ENCODE data around the gene CARD10.

The CARD10 gene

GRCh38 chr22:37518509-37519267 is 527 bp downstream of the CARD10 start:
- Histone ChIP-seq H3K27me3 (ENCODE audit: control insufficient read depth, insufficient read depth, low read length) (peaks cover 21% of the 10 kb centered on the region), H3K4me3 (ENCODE audit: low read depth, low read length) (peak overlapping the region; percentile 73), H3K36me3 (ENCODE audit: control insufficient read depth, insufficient read depth, low read length) (no peaks in the 10 kb centered on the region), H3K9ac (ENCODE audit: low read depth, low read length) (no peak overlapping the region), H3K9me3 (ENCODE audit: control insufficient read depth, insufficient read depth, low read length) (no peaks in the 10 kb centered on the region), H3K4me1 (ENCODE audit: control insufficient read depth, insufficient read depth, low read length) (peaks cover 5% of the 10 kb centered on the region)

GRCh38 chr22:37517826-37518450 is 1.3 kb downstream of the CARD10 start:
- H3K27me3 ChIP-seq (ENCODE audit: control insufficient read depth, insufficient read depth, low read length), result peaks cover 21% of the 10 kb centered on the region
- H3K4me1 ChIP-seq (ENCODE audit: control insufficient read depth, insufficient read depth, low read length), result peaks cover 5% of the 10 kb centered on the region
- no peak overlapping the region for H3K9ac ChIP-seq (ENCODE audit: low read depth, low read length)
- H3K4me3 ChIP-seq (ENCODE audit: low read depth, low read length), result no peak overlapping the region
- H3K36me3 ChIP-seq (ENCODE audit: control insufficient read depth, insufficient read depth, low read length), result no peaks in the 10 kb centered on the region
- no peaks in the 10 kb centered on the region for H3K9me3 ChIP-seq (ENCODE audit: control insufficient read depth, insufficient read depth, low read length)

- no peak overlapping the region for H3K9ac ChIP-seq (ENCODE audit: low read depth, low read length)
- no peaks in the 10 kb centered on the region for H3K36me3 ChIP-seq (ENCODE audit: control insufficient read depth, insufficient read depth, low read length)
- H3K4me3 ChIP-seq (ENCODE audit: low read depth, low read length), result no peak overlapping the region
- H3K27me3 ChIP-seq (ENCODE audit: control insufficient read depth, insufficient read depth, low read length), result peaks cover 18% of the 10 kb centered on the region
- no peaks in the 10 kb centered on the region for H3K9me3 ChIP-seq (ENCODE audit: control insufficient read depth, insufficient read depth, low read length)
- H3K4me1 ChIP-seq (ENCODE audit: control insufficient read depth, insufficient read depth, low read length), result peaks cover 5% of the 10 kb centered on the region
Measured at GRCh38 chr22:37516456-37516855, 2.8 kb downstream of the CARD10 start.

- no peak overlapping the region for H3K4me3 ChIP-seq (ENCODE audit: low read depth, low read length)
- peaks cover 18% of the 10 kb centered on the region for H3K27me3 ChIP-seq (ENCODE audit: control insufficient read depth, insufficient read depth, low read length)
- peaks cover 5% of the 10 kb centered on the region for H3K4me1 ChIP-seq (ENCODE audit: control insufficient read depth, insufficient read depth, low read length)
- no peak overlapping the region for H3K9ac ChIP-seq (ENCODE audit: low read depth, low read length)
- H3K36me3 ChIP-seq (ENCODE audit: control insufficient read depth, insufficient read depth, low read length), result no peaks in the 10 kb centered on the region
- no peaks in the 10 kb centered on the region for H3K9me3 ChIP-seq (ENCODE audit: control insufficient read depth, insufficient read depth, low read length)
Measured at GRCh38 chr22:37515901-37516300, 3.3 kb downstream of the CARD10 start.

GRCh38 chr22:37514526-37515051 is 4.6 kb downstream of the CARD10 start:
- H3K36me3 ChIP-seq (ENCODE audit: control insufficient read depth, insufficient read depth, low read length), result no peaks in the 10 kb centered on the region
- H3K4me1 ChIP-seq (ENCODE audit: control insufficient read depth, insufficient read depth, low read length), result peaks cover 3% of the 10 kb centered on the region
- peaks cover 13% of the 10 kb centered on the region for H3K27me3 ChIP-seq (ENCODE audit: control insufficient read depth, insufficient read depth, low read length)
- H3K9me3 ChIP-seq (ENCODE audit: control insufficient read depth, insufficient read depth, low read length), result no peaks in the 10 kb centered on the region
- H3K4me3 ChIP-seq (ENCODE audit: low read depth, low read length), result no peak overlapping the region
- no peak overlapping the region for H3K9ac ChIP-seq (ENCODE audit: low read depth, low read length)

- no peaks in the 10 kb centered on the region for H3K9me3 ChIP-seq (ENCODE audit: control insufficient read depth, insufficient read depth, low read length)
- H3K4me3 ChIP-seq (ENCODE audit: low read depth, low read length), result no peak overlapping the region
- H3K36me3 ChIP-seq (ENCODE audit: control insufficient read depth, insufficient read depth, low read length), result peaks cover 4% of the 10 kb centered on the region
- no peak overlapping the region for H3K9ac ChIP-seq (ENCODE audit: low read depth, low read length)
- no peaks in the 10 kb centered on the region for H3K4me1 ChIP-seq (ENCODE audit: control insufficient read depth, insufficient read depth, low read length)
- no peaks in the 10 kb centered on the region for H3K27me3 ChIP-seq (ENCODE audit: control insufficient read depth, insufficient read depth, low read length)
Measured at GRCh38 chr22:37511395-37512104, 7.7 kb downstream of the CARD10 start.

GRCh38 chr22:37510091-37510490 is 9.1 kb downstream of the CARD10 start:
- Histone ChIP-seq H3K36me3 (ENCODE audit: control insufficient read depth, insufficient read depth, low read length) (peaks cover 4% of the 10 kb centered on the region), H3K9ac (ENCODE audit: low read depth, low read length) (no peak overlapping the region), H3K9me3 (ENCODE audit: control insufficient read depth, insufficient read depth, low read length) (no peaks in the 10 kb centered on the region)

GRCh38 chr22:37509059-37509860 is 10.0 kb downstream of the CARD10 start:
- no peaks in the 10 kb centered on the region for H3K9me3 ChIP-seq (ENCODE audit: control insufficient read depth, insufficient read depth, low read length)
- no peak overlapping the region for H3K4me3 ChIP-seq (ENCODE audit: low read depth, low read length)
- no peaks in the 10 kb centered on the region for H3K27me3 ChIP-seq (ENCODE audit: control insufficient read depth, insufficient read depth, low read length)
- H3K36me3 ChIP-seq (ENCODE audit: control insufficient read depth, insufficient read depth, low read length), result peaks cover 6% of the 10 kb centered on the region
- no peak overlapping the region for H3K9ac ChIP-seq (ENCODE audit: low read depth, low read length)
- no peaks in the 10 kb centered on the region for H3K4me1 ChIP-seq (ENCODE audit: control insufficient read depth, insufficient read depth, low read length)

More at GRCh38 chr22:37510091-37510490, 9.1 kb downstream of the CARD10 start:
- H3K27me3 ChIP-seq (ENCODE audit: control insufficient read depth, insufficient read depth, low read length), result no peaks in the 10 kb centered on the region
- H3K4me3 ChIP-seq (ENCODE audit: low read depth, low read length), result no peak overlapping the region
- H3K4me1 ChIP-seq (ENCODE audit: control insufficient read depth, insufficient read depth, low read length), result no peaks in the 10 kb centered on the region

GRCh38 chr22:37508431-37508992 is 10.7 kb downstream of the CARD10 start:
- H3K4me1 ChIP-seq (ENCODE audit: control insufficient read depth, insufficient read depth, low read length), result no peaks in the 10 kb centered on the region
- no peaks in the 10 kb centered on the region for H3K9me3 ChIP-seq (ENCODE audit: control insufficient read depth, insufficient read depth, low read length)
- peaks cover 9% of the 10 kb centered on the region for H3K36me3 ChIP-seq (ENCODE audit: control insufficient read depth, insufficient read depth, low read length)
- no peak overlapping the region for H3K4me3 ChIP-seq (ENCODE audit: low read depth, low read length)
- H3K9ac ChIP-seq (ENCODE audit: low read depth, low read length), result no peak overlapping the region
- no peaks in the 10 kb centered on the region for H3K27me3 ChIP-seq (ENCODE audit: control insufficient read depth, insufficient read depth, low read length)

GRCh38 chr22:37507731-37508130 is 11.5 kb downstream of the CARD10 start:
- no peak overlapping the region for H3K9ac ChIP-seq (ENCODE audit: low read depth, low read length)
- no peaks in the 10 kb centered on the region for H3K9me3 ChIP-seq (ENCODE audit: control insufficient read depth, insufficient read depth, low read length)
- no peak overlapping the region for H3K4me3 ChIP-seq (ENCODE audit: low read depth, low read length)
- H3K27me3 ChIP-seq (ENCODE audit: control insufficient read depth, insufficient read depth, low read length), result no peaks in the 10 kb centered on the region
- no peaks in the 10 kb centered on the region for H3K4me1 ChIP-seq (ENCODE audit: control insufficient read depth, insufficient read depth, low read length)
- peaks cover 9% of the 10 kb centered on the region for H3K36me3 ChIP-seq (ENCODE audit: control insufficient read depth, insufficient read depth, low read length)

- Histone ChIP-seq H3K9ac (ENCODE audit: low read depth, low read length) (no peak overlapping the region), H3K9me3 (ENCODE audit: control insufficient read depth, insufficient read depth, low read length) (no peaks in the 10 kb centered on the region), H3K36me3 (ENCODE audit: control insufficient read depth, insufficient read depth, low read length) (peaks cover 9% of the 10 kb centered on the region), H3K4me1 (ENCODE audit: control insufficient read depth, insufficient read depth, low read length) (peaks cover 8% of the 10 kb centered on the region), H3K4me3 (ENCODE audit: low read depth, low read length) (no peak overlapping the region), H3K27me3 (ENCODE audit: control insufficient read depth, insufficient read depth, low read length) (no peaks in the 10 kb centered on the region)
Measured at GRCh38 chr22:37505989-37506388, 13.2 kb downstream of the CARD10 start.
